Measurements from ENCODE around the gene UPF3B.
"Not testable (repeated sequence)": the region's sequence is repeated elsewhere in the genome, so short reads cannot be mapped to it uniquely, and the experiment has no call there.

UPF3B gene, protein sequence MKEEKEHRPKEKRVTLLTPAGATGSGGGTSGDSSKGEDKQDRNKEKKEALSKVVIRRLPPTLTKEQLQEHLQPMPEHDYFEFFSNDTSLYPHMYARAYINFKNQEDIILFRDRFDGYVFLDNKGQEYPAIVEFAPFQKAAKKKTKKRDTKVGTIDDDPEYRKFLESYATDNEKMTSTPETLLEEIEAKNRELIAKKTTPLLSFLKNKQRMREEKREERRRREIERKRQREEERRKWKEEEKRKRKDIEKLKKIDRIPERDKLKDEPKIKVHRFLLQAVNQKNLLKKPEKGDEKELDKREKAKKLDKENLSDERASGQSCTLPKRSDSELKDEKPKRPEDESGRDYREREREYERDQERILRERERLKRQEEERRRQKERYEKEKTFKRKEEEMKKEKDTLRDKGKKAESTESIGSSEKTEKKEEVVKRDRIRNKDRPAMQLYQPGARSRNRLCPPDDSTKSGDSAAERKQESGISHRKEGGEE

DNA sequence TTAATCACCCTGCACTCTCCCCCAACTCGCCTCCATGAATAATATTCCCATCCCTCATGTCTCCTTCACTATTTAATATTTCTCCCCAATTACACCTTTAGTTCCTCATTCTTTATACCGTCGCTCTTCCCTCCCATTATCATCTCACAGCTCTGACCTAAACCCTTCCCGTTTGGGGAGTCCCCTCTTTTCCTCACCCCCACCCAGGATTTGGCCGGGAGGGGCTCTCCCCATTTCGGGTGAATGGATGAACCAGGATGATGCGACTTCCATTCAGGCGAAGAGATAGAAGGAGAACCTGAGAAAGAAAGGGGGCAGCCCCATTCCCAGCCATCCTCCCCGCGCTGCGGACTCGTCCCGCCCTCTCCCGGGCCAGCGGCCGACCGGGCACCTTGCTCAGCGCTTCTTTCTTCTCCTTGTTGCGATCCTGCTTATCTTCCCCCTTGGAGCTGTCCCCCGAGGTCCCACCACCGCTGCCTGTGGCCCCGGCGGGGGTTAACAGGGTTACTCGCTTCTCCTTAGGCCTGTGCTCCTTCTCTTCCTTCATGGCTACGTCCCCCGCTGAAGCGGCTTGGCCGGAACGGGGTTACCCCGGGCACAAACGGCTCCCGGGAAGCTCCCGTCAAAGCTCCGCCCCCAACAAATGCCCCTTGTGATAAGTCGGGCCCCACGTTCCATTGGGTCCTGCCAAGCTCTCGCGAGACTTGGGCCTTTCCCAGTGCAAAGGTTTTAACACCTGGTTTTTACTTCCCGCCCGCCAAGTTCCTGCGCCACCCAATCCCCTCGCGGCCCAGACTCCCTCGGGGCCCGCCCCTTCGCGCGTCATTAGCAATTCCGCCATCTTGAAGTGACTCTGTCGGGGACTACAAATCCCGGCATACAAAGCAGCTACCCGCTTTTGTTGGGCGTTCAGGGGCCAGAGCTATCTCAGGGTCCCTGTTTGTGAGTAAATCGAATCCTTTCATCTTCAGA lies at the start of gene UPF3B:
Gene UPF3B, minus strand, starts transcription at position 582 of the 972 bp plus-strand sequence. Its CDS starts 35 bp downstream, at position 547.
- peak; percentile 98 for DNase-seq

DNA sequence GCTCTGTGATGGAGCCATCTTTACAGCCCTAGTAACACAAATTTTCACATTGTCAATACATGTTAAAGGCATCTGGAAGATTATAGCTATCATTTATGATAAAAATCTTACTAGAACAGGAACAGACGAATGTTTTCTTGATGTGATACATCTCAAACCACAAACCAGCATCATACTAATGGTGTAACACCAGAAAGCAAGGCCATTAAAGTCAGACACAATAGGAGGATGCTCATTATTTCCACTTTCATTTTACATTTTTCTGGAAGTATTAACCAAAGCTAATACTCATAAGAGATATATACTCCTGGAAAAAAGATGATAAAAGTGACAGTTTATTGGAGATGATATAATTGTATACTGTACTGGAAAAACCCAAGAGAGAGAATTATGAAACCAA lies 48.2 kb upstream of the UPF3B start:
- DNase-seq = no peak

DNA sequence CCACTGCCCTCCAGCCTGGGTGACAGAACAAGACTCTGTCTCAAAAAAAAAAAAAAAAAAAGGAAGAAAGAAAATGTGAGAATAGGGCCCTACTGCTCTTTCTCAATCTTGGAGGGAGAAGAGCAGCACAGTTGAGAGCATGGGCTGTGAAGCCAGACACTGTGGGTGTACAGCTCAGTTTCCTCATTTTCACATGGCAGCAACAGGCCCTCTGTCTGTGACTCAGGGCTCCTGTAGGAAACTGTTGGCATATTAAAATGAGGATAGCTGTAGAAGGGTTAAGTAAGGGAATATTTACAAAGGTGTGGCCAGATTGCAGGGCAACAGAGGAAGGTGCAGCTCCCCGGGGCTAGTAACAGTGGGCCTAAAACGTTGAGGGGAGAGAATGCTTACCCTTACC lies 46.4 kb upstream of the UPF3B start:
- DNase-seq = no peak

DNA sequence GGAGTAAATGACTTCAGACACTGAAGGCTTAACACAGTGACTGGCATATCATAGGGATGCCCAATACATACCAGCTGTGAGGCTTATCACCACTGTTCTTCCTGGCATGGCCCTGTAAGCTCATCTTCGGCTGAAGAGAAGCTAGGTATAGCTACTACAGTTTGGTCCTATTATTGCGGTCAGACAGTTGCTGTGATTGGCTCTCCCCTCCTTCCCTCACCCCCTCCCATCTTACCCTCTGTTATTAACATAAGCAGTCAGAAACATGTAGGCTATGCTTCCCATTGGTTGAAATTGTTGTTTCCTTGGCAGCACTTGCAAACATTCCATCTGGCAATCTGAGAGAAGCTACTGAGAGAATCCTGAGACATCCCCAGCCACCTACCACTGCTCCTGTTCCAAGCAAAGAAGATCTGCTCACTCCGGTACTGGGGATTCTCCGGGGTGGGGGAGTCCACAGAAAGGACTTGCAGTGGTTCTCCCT lies 43.1 kb upstream of the UPF3B start, which contains the start of gene AKAP14:
Gene AKAP14, plus strand, starts transcription at position 51 of the 484 bp plus-strand sequence. CDS start 7,331 bp downstream, outside the sequence.
- no peak for DNase-seq

DNA sequence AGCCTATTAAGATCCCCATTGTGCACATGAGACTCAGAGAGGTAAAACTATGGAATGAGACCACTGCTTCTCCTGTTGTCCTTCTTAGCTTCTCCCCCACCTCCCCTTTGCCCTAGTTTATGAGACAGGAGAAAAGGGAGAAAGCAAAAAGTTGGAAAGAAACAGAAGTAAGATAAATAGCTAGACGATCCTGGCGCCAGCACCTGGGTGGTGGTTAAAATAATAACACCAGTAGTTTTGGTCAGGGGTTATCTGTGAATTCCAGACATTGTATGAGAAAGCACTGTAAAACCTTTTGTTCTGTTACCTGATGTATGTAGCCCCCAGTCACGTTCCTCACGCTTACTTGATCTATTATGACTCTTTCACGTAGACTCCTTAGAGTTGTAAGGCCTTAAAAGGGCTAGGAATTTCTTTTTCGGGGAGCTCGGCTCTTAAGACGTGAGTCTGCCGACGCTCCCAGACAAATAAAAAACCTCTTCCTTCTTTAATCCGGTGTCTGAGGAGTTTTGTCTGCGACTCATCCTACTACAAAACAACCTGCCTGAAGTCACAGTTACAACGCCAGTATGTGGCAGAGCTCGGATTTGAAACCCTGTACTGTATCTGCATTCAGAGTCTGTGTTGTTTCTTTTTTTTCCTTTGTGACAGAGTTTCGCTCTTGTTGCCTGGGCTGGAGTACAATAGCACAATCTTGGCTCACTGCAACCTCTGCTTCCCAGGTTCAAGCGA lies 39.4 kb upstream of the UPF3B start:
- not testable (repeated sequence) for DNase-seq

DNA sequence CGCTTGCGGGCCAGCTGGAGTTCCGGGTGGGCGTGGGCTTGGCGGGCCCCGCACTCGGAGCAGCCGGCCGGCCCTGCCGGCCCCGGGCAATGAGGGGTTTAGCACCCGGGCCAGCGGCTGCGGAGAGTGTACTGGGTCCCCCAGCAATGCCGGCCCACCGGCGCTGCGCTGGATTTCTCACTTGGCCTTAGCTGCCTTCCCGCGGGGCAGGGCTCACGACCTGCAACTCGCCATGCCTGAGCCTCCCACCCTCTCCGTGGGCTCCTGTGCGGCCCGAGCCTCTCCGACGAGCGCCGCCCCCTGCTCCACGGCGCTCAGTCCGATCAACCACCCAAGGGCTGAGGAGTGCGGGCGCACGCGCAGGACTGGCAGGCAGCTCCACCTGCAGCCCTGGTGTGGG lies 37.9 kb upstream of the UPF3B start:
- DNase-seq = not testable (repeated sequence)

DNA sequence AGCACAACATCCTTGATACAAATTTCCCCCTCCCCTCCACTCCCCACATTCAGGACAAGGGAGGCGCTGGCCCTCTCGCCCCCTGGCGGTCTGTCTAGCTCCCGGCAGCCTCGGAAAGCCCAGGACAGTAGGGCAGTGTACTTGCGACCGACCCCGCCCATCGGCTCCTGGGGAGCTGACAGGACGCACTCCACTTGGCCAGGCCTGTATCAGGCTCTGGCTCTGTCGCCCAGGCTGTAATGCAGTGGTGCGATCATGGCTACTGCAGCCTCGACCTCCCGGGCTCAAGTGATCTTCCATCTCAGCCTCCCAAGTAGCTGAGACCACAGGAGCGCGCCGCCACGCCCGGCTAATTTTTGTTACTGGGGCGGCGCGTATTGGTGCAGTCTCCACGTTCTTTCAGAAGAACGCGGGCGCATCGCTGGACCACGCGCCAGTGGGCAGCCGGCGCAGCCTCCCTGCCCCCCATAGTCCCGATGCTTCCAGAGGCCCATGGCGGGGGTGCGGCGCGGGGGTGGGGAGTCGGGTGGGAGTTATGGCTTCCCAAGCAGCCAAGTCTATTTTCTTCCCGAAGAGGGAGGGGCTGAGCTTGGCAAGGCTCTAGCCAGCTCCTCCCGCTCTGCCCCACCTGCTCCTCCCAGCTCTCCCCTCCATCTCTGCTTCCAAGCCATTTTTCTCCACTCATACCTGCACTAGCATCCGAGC lies 35.1 kb upstream of the UPF3B start:
- peak; percentile 17 for DNase-seq

DNA sequence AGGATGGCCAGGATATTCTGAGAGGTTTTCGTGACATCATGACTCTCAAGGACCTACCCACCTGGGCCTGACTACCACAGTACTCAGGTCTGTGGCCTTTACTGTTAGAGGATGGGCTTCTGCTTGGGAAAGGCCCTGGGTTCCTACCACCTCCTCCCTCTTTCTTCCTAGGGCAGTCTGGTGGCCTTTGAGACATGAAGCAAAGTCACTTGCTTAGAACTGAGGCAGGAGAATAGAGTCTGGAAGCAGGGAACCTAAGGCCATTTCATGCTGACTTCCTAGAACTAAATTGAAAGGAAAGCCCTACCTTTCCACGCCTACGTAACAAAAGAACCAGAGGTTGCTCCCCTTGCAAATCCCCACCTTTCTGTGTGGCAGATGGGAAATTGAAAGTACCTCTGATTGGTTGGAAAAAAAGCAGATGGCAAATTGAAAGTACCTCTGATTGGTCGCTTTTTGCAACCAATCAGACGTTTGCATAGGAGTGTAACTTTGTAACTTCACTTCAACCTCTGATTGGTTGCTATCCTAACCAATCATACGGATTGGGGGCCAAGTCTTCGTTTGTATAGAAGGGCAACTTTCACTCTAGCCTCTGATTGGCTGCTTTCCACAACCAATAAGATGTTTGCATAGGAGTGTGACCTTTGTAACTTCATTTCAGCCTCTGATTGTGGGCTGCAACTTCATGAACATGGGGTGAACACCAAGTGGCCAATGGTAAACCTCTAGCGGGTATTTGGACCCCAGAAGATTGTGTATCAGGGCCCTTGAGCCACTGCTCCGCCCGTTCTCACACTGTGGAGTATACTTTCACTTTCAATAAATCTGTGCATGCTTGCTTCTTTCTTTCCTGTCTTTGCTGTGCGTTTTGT lies 33.0 kb upstream of the UPF3B start:
- peak; percentile 93 for DNase-seq

DNA sequence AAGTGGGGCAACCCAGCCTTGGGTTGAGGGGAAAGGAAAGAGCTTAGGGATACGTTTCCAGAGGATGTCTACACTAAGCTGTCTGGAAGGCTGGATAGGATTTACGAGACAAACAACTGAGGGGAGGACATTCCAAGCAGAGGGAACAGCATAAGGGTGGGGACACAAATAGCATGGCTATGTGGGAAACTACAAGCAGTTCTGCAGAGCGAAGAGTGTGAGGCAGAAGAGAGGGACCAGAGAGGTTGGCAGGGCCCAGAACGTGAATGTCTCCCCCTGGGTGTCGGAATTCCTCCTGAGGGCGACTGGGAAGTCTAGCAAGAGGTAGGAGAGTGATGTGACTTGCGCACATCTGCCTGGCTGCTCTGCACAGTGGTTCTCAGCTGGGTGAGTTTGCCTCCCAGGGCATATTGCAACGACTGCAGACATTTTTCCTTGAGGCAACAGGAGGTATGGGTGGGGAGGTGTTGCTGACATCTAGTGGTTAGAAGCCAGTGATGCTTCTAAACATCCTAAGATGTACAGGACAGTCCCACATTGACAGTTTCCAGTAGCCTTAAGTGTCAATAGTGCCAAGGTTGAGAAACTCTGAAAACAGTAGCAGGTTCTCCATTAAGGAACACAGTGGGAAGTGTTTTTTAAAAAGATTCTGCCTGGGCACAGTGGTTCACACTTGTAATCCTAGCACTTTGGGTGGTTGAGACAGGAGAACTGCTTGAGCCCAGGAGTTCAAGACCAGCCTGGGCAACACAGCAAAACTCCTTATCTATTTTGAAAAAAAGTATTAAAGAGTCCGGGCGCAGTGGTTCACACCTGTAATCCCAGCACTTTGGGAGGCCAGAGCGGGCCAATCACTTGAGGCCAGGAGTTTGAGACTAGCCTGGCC lies 28.0 kb upstream of the UPF3B start:
- DNase-seq = peak; percentile 70

DNA sequence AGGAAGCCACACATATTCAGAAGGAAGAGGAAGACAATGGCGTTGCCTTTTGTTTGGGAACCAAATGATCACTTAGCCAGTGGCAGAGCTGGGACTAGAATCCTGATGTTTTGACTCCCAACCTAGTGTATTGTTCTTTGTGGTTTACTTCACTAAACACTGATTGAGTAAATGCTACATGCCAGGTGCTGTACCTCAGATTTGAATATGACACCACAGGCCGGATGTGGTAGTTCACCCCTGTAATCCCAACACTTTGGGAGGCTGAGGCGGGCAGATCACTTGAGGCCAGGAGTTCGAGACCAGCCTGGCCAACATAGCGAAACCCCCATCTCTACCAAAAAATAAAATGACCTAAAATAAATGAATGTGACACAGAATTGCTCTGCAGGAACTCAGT lies 27.3 kb upstream of the UPF3B start:
- no peak for DNase-seq

DNA sequence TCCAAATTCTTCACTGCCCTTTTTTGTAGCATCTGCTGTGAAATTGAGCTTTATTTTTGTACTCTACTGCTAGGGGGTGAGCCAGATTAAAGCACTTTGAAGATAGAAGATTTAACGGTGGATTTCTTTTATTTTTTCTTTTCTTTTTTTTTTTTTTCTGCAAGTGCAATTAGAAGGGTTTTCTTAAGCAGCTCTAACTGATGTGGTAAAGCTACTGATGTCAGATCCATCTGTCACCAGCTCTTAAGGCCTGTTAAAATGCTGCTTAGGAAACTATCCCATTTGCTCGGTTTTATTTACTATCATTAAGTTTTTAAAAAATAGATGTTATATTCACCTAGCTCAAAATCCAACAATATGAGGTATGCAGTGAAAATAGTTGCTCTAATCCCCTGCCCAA lies 26.0 kb upstream of the UPF3B start:
- no peak for DNase-seq

DNA sequence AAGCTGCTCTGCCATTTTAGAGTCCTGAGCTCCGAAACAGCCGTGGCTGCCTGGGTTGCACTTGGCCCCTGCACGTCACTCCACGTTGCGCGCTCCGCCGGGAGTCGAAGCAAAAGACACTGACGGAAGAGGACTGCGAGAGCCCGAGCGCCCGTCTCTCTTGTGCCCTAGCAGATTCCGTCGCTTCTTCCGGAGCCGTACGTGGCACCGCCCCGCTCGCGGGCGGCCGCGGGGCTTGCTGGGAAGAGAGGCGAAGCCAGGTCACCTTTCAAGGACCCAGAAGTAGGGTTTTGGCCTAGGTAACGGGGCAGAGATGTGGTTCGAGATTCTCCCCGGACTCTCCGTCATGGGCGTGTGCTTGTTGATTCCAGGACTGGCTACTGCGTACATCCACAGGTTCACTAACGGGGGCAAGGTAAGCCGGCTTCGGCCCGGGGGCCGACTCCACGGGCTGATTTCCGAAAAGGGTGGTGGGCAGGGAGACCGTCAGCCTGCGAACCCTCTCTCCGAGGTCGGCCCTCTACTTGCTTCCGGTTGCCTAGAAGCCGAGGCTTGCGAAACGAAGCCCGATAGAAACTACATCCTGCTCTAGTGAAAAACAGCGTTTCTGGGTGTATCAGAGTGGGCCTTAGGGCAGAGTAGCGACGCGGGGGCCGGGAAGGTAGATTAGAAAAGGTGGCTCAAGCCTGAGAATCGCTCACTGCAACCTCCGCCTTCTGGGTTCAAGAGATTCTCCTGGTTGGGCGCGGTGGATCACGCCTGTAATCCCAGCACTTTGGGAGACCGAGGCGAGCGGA lies 19.0 kb upstream of the UPF3B start, which contains the start of the genes NDUFA1 and RNF113A:
Gene NDUFA1, plus strand, starts transcription at position 234 of the 797 bp plus-strand sequence. Its CDS starts 80 bp downstream, at position 314.
Gene RNF113A, minus strand, starts transcription at position 135 of the 797 bp plus-strand sequence. Its CDS starts 120 bp downstream, at position 15.
- DNase-seq = peak; percentile 94

DNA sequence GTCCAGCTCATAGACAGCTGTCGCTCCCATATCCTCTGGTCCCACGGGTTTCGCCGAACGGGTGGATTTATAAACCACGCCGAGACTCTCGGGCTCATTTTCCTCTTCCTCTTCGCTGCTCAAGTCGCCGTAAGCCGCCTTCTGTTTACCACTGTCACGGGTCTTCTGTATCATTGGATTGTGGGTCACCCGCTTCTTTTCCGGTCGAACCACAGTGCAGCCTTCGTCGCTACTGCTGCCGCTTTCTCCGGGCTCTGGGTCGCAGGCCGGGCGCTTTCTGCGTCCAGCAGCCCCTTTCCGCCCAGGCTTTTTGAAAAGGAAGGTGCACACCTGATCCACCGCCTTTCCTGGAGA lies 18.5 kb upstream of the UPF3B start:
- DNase-seq = no peak

DNA sequence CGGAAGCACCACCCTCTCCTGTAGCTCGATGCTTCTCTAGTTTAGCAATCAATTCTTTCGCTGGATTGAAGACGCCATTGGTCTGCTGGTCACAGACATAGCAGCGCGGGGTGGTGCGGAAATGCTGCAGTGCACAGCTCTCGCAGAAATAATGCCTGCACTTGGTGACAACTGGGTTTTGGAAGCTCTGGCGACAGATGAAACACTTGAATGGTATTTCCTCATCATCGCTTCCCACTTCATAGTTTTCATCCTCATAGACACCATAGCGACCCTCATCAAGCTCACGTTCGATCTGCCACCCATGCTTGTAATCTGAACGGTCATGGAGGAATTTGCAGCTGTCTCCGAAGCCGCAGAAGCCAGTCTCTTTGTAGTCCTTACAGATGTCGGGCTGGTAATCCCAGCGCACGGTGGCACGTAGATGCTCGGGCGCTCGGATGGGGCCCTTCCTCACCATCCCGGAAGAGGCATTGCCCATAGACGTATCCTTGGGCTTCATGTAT lies 17.9 kb upstream of the UPF3B start:
- peak; percentile 51 for DNase-seq

DNA sequence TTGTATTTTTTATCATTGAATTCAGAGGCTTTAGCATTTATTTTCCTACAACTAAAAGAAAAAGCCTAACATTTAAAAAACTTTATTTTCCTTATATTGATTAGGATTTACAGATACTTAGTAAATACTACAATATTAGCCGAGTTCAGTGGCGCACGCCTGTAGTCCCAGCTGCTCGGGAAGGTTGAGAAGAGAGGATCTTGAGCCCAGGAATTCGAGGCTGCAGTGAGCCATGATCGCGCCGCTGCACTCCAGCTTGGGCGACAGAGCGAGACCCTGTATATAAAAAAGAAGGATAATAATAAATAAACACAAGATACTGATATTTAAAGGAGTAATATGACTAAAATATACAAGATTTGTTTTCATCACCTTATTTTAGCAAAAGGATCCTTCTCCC lies 681 bp upstream of the UPF3B start:
- no peak for DNase-seq

DNA sequence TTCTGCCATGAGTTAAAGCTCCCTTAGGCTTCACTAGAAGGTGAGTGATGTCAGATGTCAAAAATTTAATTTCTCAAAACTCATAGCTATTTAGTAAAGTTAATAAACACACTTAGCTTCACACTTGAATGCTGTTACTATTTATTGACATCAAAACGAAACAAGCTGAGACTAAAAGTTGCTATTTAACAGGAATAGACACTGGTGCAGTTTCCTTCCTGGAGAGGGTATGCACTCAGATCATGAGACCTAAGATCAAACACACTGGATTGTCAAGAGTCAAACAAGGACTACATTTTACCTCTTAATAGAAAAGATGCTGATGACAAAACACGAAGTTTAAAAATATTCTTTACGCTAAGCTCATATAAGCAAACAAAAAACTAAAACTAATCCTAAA lies 18.9 kb downstream of the UPF3B start:
- no peak for DNase-seq

DNA sequence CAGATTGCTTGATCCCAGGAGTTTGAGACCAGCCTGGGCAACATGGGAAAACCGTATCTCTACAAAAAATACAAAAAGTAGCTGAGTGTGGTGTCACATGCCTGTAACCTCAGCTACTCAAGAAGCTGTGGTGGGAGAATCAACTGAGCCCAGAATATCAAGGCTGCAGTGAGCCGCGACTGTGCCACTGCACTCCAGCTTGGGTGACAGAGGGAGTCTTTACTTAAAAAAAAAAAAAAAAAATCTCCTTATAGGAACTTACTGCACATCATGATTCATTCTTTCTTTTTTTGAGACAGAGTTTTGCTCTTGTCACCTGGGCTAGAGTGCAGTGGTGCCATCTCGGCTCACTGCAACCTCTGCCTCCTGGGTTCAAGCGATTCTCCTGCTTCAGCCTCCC lies 24.3 kb downstream of the UPF3B start:
- no peak for DNase-seq

DNA sequence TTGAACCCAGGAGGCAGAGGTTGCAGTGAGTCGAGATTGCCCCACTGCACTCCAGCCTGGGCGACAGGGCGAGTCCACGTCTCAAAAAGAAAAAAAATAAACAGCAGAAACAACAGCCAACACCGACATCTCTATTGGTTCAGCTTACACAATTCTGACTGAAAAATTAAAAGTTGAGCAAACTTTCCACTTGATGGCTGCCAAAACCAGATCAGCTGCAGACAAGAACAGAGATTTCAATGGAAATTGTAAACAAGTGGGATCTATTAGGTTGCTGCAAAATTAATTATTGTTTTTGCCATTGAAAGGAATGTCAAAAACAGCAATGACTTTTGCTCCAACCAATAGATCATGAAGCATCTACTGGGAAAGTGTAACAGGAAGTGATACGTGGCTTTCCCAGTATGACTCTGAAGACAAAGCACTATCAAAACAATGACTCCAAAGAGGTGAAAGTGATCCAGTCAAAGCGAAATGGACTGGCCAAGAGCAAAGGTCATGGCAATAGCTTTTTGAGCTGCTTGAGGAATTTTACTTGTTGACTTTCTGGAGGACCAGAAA lies 26.3 kb downstream of the UPF3B start:
- DNase-seq = peak; percentile 1
